KG1 (cell line): ENCODE data around the gene FAM83D.
"Not testable (repeated sequence)": the region's sequence is repeated elsewhere in the genome, so short reads cannot be mapped to it uniquely, and the experiment has no call there.

Experiments
- DNase-seq: peaks from one replicate; lab custom pipeline; 2025; lab: John Stamatoyannopoulos, UW

Gene FAM83D

GRCh38 chr20:38934530-38934929 lies 8.3 kb downstream of the FAM83D start:
- DNase-seq, result no peak

GRCh38 chr20:38935285-38935684 lies 9.1 kb downstream of the FAM83D start:
- no peak for DNase-seq

- DNase-seq, result no peak
Observed at GRCh38 chr20:38935967-38936407, 9.8 kb downstream of the FAM83D start.

GRCh38 chr20:38937000-38937399 lies 10.8 kb downstream of the FAM83D start:
- DNase-seq, result no peak

- DNase-seq, result no peak
Observed at GRCh38 chr20:38937978-38938473, 11.8 kb downstream of the FAM83D start.

GRCh38 chr20:38939686-38940085 lies 13.5 kb downstream of the FAM83D start:
- no peak for DNase-seq

- DNase-seq, result no peak
Observed at GRCh38 chr20:38940644-38941043, 14.4 kb downstream of the FAM83D start.

GRCh38 chr20:38941726-38942389 lies 15.6 kb downstream of the FAM83D start:
- DNase-seq, result no peak

- no peak for DNase-seq
Observed at GRCh38 chr20:38945012-38945411, 18.8 kb downstream of the FAM83D start.

- no peak for DNase-seq
Observed at GRCh38 chr20:38946836-38947235, 20.6 kb downstream of the FAM83D start.

- DNase-seq, result no peak
Observed at GRCh38 chr20:38947931-38948362, 21.7 kb downstream of the FAM83D start.

- DNase-seq, result no peak
Observed at GRCh38 chr20:38950254-38950653, 24.0 kb downstream of the FAM83D start.

GRCh38 chr20:38951611-38952010 lies 25.4 kb downstream of the FAM83D start:
- no peak for DNase-seq

GRCh38 chr20:38952153-38952552 lies 25.9 kb downstream of the FAM83D start:
- no peak for DNase-seq

GRCh38 chr20:38953630-38954340 lies 27.6 kb downstream of the FAM83D start:
- no peak for DNase-seq

- no peak for DNase-seq
Observed at GRCh38 chr20:38957235-38957876, 31.1 kb downstream of the FAM83D start.

- no peak for DNase-seq
Observed at GRCh38 chr20:38957915-38958485, 31.8 kb downstream of the FAM83D start.

GRCh38 chr20:38960187-38960687 lies 34.0 kb downstream of the FAM83D start:
- DNase-seq, result not testable (repeated sequence)

- DNase-seq, result no peak
Observed at GRCh38 chr20:38961530-38962043, 35.4 kb downstream of the FAM83D start.

GRCh38 chr20:38962044-38962927 lies 36.1 kb downstream of the FAM83D start, which contains the start of gene DHX35:
Gene DHX35 (plus strand): TSS chr20:38962344. CDS start chr20:38962368, 24 bp downstream.
- DNase-seq, result peak; percentile 94

- no peak for DNase-seq
Observed at GRCh38 chr20:38962928-38963401, 36.7 kb downstream of the FAM83D start.
